K562 (cell line): Measurements from ENCODE around the gene FAM241B.

ENCODE experiments used
- CTCF ChIP-seq, 3 experiments: IDR thresholded peaks in 2 of 3; conservative IDR thresholded peaks in 1 of 3; 2 replicates each; pipeline ENCODE4 v1.5.1; 2011 to 2012; ENCODE audit warnings: low read length in 3 of 3, mild to moderate bottlenecking in 3 of 3, control low read depth in 2 of 3, improper control_type of control experiment in 1 of 3, inconsistent platforms in 1 of 3, low read depth in 1 of 3, mixed read lengths in 1 of 3, moderate library complexity in 1 of 3; ENCODE audit not compliant: insufficient read depth in 2 of 3
- IRF1 ChIP-seq: sonication (generic); formaldehyde crosslinking; IDR thresholded peaks from 2 replicates; pipeline ENCODE4 v1.8.0; 2022; ENCODE audit warnings: missing genetic modification reagents, mild to moderate bottlenecking, borderline replicate concordance
- POLR2AphosphoS5 ChIP-seq: IDR thresholded peaks from 2 replicates; pipeline ENCODE4 v1.6.1; 2011; ENCODE audit warnings: mild to moderate bottlenecking, low read depth, low read length, moderate library complexity; ENCODE audit not compliant: control insufficient read depth, insufficient read depth
- REST ChIP-seq, 2 experiments: fragments of 450-650 bp; formaldehyde crosslinking in 1 of 2; IDR thresholded peaks; 2 replicates each; pipeline versions ENCODE4 v1.4.0 to v1.6.1; 2014 to 2020; ENCODE audit warnings: mild to moderate bottlenecking in 2 of 2, borderline replicate concordance in 1 of 2, low read depth in 1 of 2
- SMARCA5 ChIP-seq: fragments of 450-650 bp; IDR thresholded peaks from 2 replicates; pipeline ENCODE4 v1.6.1; 2016
- USF2 ChIP-seq: sonication (generic); formaldehyde crosslinking; IDR thresholded peaks from 2 replicates; pipeline ENCODE4 v1.5.0; 2020; ENCODE audit warnings: missing genetic modification reagents

GRCh38 chr10:69679736-69680135 lies 49.7 kb downstream of the FAM241B start:
- TF ChIP-seq CTCF (IDR thresholded peaks at IDR 0.05 in 2 of 3, conservative IDR thresholded peaks at IDR 0.05 in 1 of 3; ENCODE audit: insufficient read depth in 2 of 3, low read depth in 1 of 3, low read length in 3 of 3) = no peak
- no peak for TF ChIP-seq REST (IDR thresholded peaks at IDR 0.05; ENCODE audit: borderline replicate concordance)
- no peak for TF ChIP-seq REST (CRISPR knock-in tag; IDR thresholded peaks at IDR 0.05; ENCODE audit: low read depth)
- no peak for TF ChIP-seq POLR2AphosphoS5
- TF ChIP-seq IRF1 = no peak
- no peak for TF ChIP-seq USF2 (CRISPR knock-in tag)
- TF ChIP-seq SMARCA5 = no peak
